ENCODE measurements around the gene DUSP6. TPM values are rescaled to one million over a fixed set of nuclear protein-coding genes. Genes with fewer than 3 reads are reported as not detected.

The DUSP6 gene
- polyA plus RNA-seq, 1 donor = 76.1 TPM

DNA sequence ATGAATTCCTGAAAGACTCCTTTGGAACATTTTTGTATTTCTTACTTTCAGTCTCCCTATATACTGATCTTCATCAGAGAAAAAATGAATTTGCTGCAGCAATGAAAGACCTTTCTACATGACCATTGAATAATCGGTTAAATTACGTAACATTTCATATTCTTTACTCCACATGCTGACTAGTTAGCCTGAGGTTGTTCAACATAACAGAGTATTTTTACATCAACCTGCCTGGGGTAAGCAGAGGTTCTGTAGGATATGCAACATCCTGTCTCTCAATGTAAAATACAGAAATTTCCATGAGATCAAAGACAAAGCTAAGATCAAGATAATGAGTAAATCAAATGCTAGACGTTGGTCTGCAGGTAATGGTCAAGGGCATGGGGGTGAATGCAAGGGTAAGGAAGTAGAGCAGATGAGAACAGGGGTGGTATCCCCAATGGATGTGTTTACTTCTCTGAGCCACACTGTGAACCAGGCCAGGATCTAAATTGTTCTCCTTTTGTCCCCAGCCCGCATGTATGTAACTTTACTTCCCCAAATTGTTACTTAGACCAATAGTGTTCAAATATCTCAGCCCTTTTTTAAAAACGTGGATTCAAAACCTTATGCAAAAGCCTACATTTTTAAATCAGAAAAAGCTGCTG, 45.4 kb downstream of the DUSP6 start:
- no peak for DNase-seq

DNA sequence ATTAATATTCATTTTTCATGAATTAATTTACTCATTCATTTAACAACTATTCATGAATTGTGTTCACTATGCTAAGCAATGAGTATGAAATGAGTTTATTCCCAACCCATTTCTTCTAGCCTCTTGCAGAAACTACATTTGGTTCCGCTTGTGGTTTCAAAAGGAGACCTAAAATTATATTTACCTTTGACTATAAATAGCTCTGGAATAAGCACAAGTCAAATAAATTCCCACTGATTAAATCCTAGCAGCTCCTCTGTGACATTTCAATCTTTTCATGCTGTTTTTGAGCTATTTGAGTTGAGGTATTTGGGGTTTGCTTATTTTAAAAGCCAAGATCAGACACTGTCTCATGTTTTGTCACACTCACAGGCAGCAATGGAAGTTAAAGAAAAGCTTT, 46.9 kb downstream of the DUSP6 start:
- no peak for DNase-seq

DNA sequence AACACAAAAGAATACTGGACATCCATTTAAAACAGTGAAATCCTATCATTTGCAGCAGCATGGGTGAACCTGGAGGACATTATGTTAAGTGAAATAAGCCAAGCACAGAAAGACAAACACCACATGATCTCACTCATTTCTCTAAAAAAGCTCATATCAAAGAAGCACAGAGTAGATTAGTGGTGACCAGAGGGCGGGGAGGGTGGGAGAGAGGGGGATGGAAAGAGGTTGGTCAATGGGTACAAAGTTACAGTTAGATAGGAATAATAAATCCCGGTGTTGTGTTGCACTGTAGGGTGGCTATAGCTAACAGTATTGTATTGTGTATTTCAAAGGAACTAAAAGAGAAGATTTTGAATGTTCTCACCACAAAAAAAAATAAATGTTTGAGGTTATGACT, 52.4 kb downstream of the DUSP6 start:
- no peak for DNase-seq

GRCh38 chr12:89299417-89299816, 52.9 kb downstream of the DUSP6 start:
- DNase-seq = no peak

Other genes starting within 250 kb of the DUSP6 start
- gene GALNT4, start 172.3 kb upstream of the DUSP6 start, polyA plus RNA-seq (ENCODE audit: insufficient read length) = 8.7 TPM
- 24.8 TPM for gene POC1B, start 173.5 kb upstream of the DUSP6 start, polyA plus RNA-seq (ENCODE audit: insufficient read length)

All from left kidney (tissue), 2 donors.